Smooth muscle cell (in vitro differentiated cells): ENCODE measurements around the gene PALLD. TPM values are rescaled to one million over a fixed set of nuclear protein-coding genes. Genes with fewer than 3 reads are reported as not detected.

ENCODE experiments used
- DNase-seq: peaks from one replicate; lab custom pipeline; 2025; ENCODE audit not compliant: unreplicated experiment; lab: John Stamatoyannopoulos, UW
- H2AFZ ChIP-seq: fragments of 200-600 bp; sonication (generic); 2 replicates; pipeline ENCODE4 v1.6.0; 2016; ENCODE audit warnings: antibody characterized with exemption, low read depth, mild to moderate bottlenecking
- H3F3A ChIP-seq: fragments of 200-600 bp; sonication (generic); 2 replicates; pipeline ENCODE4 v1.6.0; 2017; ENCODE audit warnings: antibody characterized with exemption, low read depth
- H3K27ac ChIP-seq: fragments of 200-600 bp; sonication (generic); 2 replicates; pipeline ENCODE4 v1.5.1; 2016; ENCODE audit warnings: low read depth, mild to moderate bottlenecking
- H3K27me3 ChIP-seq: fragments of 200-600 bp; sonication (generic); 2 replicates; pipeline ENCODE4 v1.6.1; 2016; ENCODE audit warnings: low read depth, mild to moderate bottlenecking
- H3K36me3 ChIP-seq: fragments of 200-600 bp; sonication (generic); 2 replicates; pipeline ENCODE4 v1.5.1; 2016; ENCODE audit warnings: low read depth
- H3K4me1 ChIP-seq: fragments of 200-600 bp; sonication (generic); 2 replicates; pipeline ENCODE4 v1.5.1; 2016; ENCODE audit warnings: low read depth
- H3K4me2 ChIP-seq: fragments of 200-600 bp; sonication (generic); 2 replicates; pipeline ENCODE4 v1.6.0; 2016; ENCODE audit warnings: mild to moderate bottlenecking
- H3K4me3 ChIP-seq: fragments of 200-600 bp; sonication (generic); 2 replicates; pipeline ENCODE4 v1.5.1; 2016; ENCODE audit warnings: mild to moderate bottlenecking
- H3K79me2 ChIP-seq: fragments of 200-600 bp; sonication (generic); 2 replicates; pipeline ENCODE4 v1.6.0; 2016; ENCODE audit warnings: low read depth, mild to moderate bottlenecking
- H3K9ac ChIP-seq: fragments of 200-600 bp; sonication (generic); 2 replicates; pipeline ENCODE4 v1.6.0; 2016; ENCODE audit warnings: low read depth
- H3K9me3 ChIP-seq: fragments of 200-600 bp; sonication (generic); replicated peaks from 2 replicates; pipeline ENCODE4 v1.5.1; 2016; ENCODE audit warnings: low read depth
- H4K20me1 ChIP-seq: fragments of 200-600 bp; sonication (generic); 2 replicates; pipeline ENCODE4 v1.6.0; 2016; ENCODE audit warnings: low read depth
- CTCF ChIP-seq: fragments of 200-600 bp; sonication (generic); IDR thresholded peaks from 2 replicates; pipeline ENCODE4 v1.5.1; 2017; ENCODE audit warnings: borderline replicate concordance, mild to moderate bottlenecking, antibody characterized with exemption; ENCODE audit not compliant: insufficient read depth, poor library complexity, severe bottlenecking
- WGBS: methylation state at CpG from one replicate; pipeline ENCODE4 v1.1.7; 2016; ENCODE audit warnings: low lambda C conversion rate; 5-methylcytosine and 5-hydroxymethylcytosine counted together
- polyA plus RNA-seq: library from polyadenylated mRNA; unstranded; fragments of >200 nt; fragmentation: Nextera tagmentation; extraction: Ambion mirVana; gene quantifications from 2 replicates; pipeline ENCODE4 v1.2.1, GENCODE V29; 2016
- total RNA-seq: library from RNA; depleted of rRNA; stranded (reverse); fragments of >200 nt; gene quantifications from 2 replicates; pipeline ENCODE4 v1.2.3, GENCODE V29; 2014

PALLD gene
- total and polyA plus RNA-seq, 2 experiments from 2014 or later, result 354 to 415 TPM

DNA sequence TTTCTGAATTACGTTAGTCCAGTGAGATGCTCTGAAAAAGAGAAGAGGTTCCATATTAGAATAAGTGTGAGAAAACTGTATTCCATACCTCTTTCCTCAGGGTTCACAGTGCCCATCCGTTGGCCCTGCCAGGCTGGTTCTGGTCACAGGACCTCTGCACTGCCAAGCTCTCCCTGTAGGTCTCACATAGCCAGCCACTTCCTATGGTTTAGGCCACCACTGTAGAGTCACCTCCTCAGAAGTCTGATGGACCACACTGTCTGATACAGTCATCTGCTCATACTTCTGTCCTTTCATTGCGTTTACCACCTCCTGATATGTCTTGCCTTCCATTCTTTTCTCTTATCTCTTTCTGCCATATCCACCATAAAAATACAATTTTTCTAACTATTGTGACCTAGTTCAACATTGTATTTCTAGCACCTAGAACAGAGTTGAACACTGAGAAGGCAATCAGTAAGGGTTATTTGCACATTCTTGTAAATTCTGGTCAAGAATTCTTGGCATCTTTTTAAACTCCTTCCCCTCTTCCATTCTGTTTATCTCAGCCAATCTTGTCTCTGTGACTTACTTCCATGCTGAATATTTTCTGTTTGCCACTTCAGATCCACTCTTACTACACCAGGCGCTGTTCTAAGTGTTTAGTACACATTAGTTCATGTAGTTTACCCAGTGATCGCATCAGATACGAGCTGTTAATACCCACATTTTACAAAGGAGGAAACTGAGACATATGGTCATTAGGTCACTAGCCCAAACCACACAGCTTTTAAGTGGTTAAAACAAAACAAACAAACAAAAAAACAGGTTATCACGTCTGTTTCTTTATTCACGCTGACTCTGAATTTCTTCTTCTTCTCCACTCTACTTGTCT is 387.6 kb downstream of the PALLD start:
- TF ChIP-seq CTCF, result no peak
- Histone ChIP-seq H4K20me1 (peaks cover 97% of the 10 kb centered on the region), H3F3A (peaks cover 57% of the 10 kb centered on the region), H3K4me3 (no peak overlapping the region), H3K27me3 (no peaks in the 10 kb centered on the region), H3K4me1 (peaks cover 13% of the 10 kb centered on the region), H3K9me3 (no peaks in the 10 kb centered on the region), H3K36me3 (peaks cover 3% of the 10 kb centered on the region), H2AFZ (no peak overlapping the region), H3K4me2 (peak overlapping the region; percentile 19), H3K27ac (peak overlapping the region; percentile 96), H3K9ac (no peak overlapping the region), H3K79me2 (peaks cover 93% of the 10 kb centered on the region)
- DNase-seq, result no peak
- WGBS, result 66% methylated on average over 8 of the region's 8 CpGs

DNA sequence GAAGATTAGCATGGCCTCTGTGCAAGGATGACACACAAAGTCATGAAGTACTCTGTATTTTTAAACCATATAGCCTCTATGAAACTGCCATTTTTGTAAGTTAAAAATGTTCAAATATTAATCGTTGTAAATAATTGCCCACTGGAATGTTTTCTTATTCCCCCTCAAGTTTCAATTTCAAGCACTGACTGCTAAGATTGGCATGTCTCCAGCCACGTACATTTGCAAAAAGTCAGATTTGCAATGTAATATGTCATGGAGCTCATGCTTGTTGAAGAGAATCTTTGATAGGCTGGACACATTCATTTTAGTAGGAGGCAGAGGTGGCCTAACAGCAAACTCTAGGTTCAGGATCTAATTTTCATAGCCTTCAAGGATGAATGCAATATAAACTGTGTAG is 388.5 kb downstream of the PALLD start:
- no peak for DNase-seq
- Histone ChIP-seq H3K27ac (peak overlapping the region; percentile 96), H3F3A (peaks cover 57% of the 10 kb centered on the region), H4K20me1 (peaks cover 97% of the 10 kb centered on the region), H3K4me3 (no peak overlapping the region), H3K4me1 (peaks cover 8% of the 10 kb centered on the region), H3K9ac (no peak overlapping the region), H3K27me3 (no peaks in the 10 kb centered on the region), H3K79me2 (peaks cover 95% of the 10 kb centered on the region), H3K36me3 (peaks cover 8% of the 10 kb centered on the region), H2AFZ (no peak overlapping the region), H3K9me3 (no peaks in the 10 kb centered on the region), H3K4me2 (no peak overlapping the region)
- WGBS, result 92% methylated on average over 2 of the region's 2 CpGs
- no peak for TF ChIP-seq CTCF

DNA sequence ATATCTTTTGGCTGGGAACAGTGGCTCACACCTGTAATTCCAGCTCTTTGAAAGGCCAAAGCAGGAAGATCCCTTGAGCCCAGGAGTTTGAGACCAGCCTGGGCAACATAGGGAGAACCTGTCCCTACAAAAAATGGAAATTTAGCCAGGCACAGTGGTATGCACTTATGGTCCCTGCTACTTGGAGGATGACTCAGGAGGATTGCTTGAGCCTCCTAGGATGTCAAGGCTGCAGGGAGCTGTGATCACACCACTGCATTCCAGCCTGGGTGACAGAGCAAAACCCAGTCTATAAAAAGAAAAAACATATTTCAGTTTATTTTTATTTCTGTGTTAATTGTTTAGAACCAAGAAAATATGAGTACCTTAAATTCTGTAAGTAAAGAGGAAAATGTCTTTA is 389.5 kb downstream of the PALLD start:
- Histone ChIP-seq H3K4me3 (no peak overlapping the region), H3K9me3 (no peaks in the 10 kb centered on the region), H3K4me2 (peak overlapping the region; percentile 31), H3K27me3 (no peaks in the 10 kb centered on the region), H3K36me3 (peaks cover 17% of the 10 kb centered on the region), H3F3A (peaks cover 57% of the 10 kb centered on the region), H4K20me1 (peaks cover 97% of the 10 kb centered on the region), H3K9ac (peak overlapping the region; percentile 53), H3K79me2 (peaks cover 96% of the 10 kb centered on the region), H3K4me1 (no peaks in the 10 kb centered on the region), H3K27ac (peak overlapping the region; percentile 96), H2AFZ (no peak overlapping the region)
- no peak for DNase-seq
- TF ChIP-seq CTCF, result no peak

- H4K20me1 ChIP-seq, result peaks cover 86% of the 10 kb centered on the region
- no peak overlapping the region for H3K9ac ChIP-seq
- peaks cover 64% of the 10 kb centered on the region for H3F3A ChIP-seq
- no peak overlapping the region for H3K4me3 ChIP-seq
- H2AFZ ChIP-seq, result no peak overlapping the region
- peak overlapping the region; percentile 41 for H3K4me2 ChIP-seq
- TF ChIP-seq CTCF, result no peak
- H3K36me3 ChIP-seq, result peaks cover 28% of the 10 kb centered on the region
- H3K27ac ChIP-seq, result peak overlapping the region; percentile 96
- WGBS, result 4% methylated on average over 1 of the region's 1 CpG
- no peaks in the 10 kb centered on the region for H3K4me1 ChIP-seq
- H3K9me3 ChIP-seq, result no peaks in the 10 kb centered on the region
- DNase-seq, result no peak
- peaks cover 93% of the 10 kb centered on the region for H3K79me2 ChIP-seq
- no peaks in the 10 kb centered on the region for H3K27me3 ChIP-seq
These were observed 391.0 kb downstream of the PALLD start for GRCh38 chr4:168887809-168888208.
